ENCODE measurements around the gene HMGXB3.
A peak's percentile ranks its signal among the peaks of the same experiment; 100 is the strongest.

The HMGXB3 gene

DNA sequence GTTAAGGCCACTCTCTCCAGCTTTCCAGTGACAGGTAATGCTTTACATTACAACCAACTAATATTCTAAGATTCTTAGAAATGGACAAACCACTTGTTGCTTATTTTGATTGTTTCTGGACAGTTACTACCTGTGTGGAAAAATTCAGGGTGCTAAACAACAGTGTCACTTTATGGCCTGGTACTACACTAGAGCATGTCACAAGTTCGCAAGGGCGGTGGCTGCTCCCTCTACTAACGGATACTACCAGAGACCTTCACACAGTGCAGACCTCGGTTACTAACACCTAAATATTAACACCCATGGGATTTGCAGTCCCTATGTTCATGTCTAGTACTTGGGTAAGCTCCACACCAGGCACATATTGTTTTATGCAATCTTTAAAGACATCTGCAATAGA, 13.4 kb downstream of the HMGXB3 start:
- peaks cover 0 to 7% (median 0%) of the 10 kb centered on the region in 10 experiments; a peak in 1 of 20 replicates for H3K4me1 ChIP-seq
- no peaks in the 10 kb centered on the region for H3K27me3 ChIP-seq
- peak overlapping the region in 1 of 10 experiments; percentile 5; a peak in 1 of 20 replicates for H3K4me3 ChIP-seq
- peaks cover 28 to 37% (median 31%) of the 10 kb centered on the region in 11 experiments for H3K9me3 ChIP-seq (replicated peaks in 1 of 11)
- peaks cover 4 to 75% (median 30%) of the 10 kb centered on the region in 11 experiments; a peak in 19 of 22 replicates for H4K20me1 ChIP-seq
- TF ChIP-seq Cebpa-rat (IDR thresholded peaks at IDR 0.05) = no peak
- H3K36me3 ChIP-seq = peaks cover 98 to 100% (median 100%) of the 10 kb centered on the region in 11 experiments
- no peak overlapping the region for H3K4me2 ChIP-seq
- no peak overlapping the region for H3K27ac ChIP-seq
- H3K9ac ChIP-seq = no peak overlapping the region

- H3K27me3 ChIP-seq = no peaks in the 10 kb centered on the region
- H3K36me3 ChIP-seq = peaks cover 98 to 100% (median 100%) of the 10 kb centered on the region in 11 experiments
- TF ChIP-seq Cebpa-rat (IDR thresholded peaks at IDR 0.05) = no peak
- H4K20me1 ChIP-seq = peaks cover 4 to 74% (median 28%) of the 10 kb centered on the region in 11 experiments; a peak in 19 of 22 replicates
- H3K27ac ChIP-seq = no peak overlapping the region
- peaks cover 28 to 37% (median 31%) of the 10 kb centered on the region in 11 experiments for H3K9me3 ChIP-seq (replicated peaks in 1 of 11)
- peak overlapping the region in 2 of 10 experiments; percentile 38; a peak in 1 of 20 replicates for H3K4me3 ChIP-seq
- H3K4me2 ChIP-seq = no peak overlapping the region
- H3K9ac ChIP-seq = no peak overlapping the region
- peaks cover 0 to 7% (median 0%) of the 10 kb centered on the region in 10 experiments; a peak in 1 of 20 replicates for H3K4me1 ChIP-seq
These were observed 13.9 kb downstream of the HMGXB3 start for GRCh38 chr5:150014456-150014855.

DNA sequence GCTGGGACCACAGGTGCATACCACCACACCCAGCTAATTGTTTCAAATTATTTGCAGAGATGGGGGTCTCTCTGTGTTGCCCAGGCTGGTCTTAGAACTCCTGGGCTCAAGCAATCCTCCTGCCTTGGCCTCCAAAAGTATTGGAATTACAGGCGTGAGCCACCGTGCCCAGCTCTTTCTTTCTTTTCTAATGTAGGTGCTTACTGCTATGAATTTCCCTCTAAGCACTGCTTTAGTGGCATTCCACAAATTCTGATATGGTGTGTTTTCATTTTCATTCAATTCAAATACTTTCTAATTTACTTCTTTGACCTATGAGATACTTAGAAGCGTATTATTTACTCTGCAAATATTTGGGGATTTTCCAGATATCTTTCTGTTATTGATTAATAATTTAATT, 14.9 kb downstream of the HMGXB3 start:
- Histone ChIP-seq H3K36me3 (peaks cover 98 to 100% (median 100%) of the 10 kb centered on the region in 11 experiments), H3K9ac (no peak overlapping the region), H4K20me1 (peaks cover 4 to 70% (median 19%) of the 10 kb centered on the region in 11 experiments; a peak in 17 of 22 replicates), H3K4me1 (peaks cover 0 to 13% (median 0%) of the 10 kb centered on the region in 10 experiments; a peak in 6 of 20 replicates), H3K4me3 (peak overlapping the region in 3 of 10 experiments; percentile 6 to 38 (median 38); a peak in 4 of 20 replicates), H3K9me3 (replicated peaks in 1 of 11) (peaks cover 28 to 37% (median 31%) of the 10 kb centered on the region in 11 experiments), H3K27me3 (no peaks in the 10 kb centered on the region), H3K27ac (no peak overlapping the region), H3K4me2 (no peak overlapping the region)
- no peak for TF ChIP-seq Cebpa-rat (IDR thresholded peaks at IDR 0.05)

DNA sequence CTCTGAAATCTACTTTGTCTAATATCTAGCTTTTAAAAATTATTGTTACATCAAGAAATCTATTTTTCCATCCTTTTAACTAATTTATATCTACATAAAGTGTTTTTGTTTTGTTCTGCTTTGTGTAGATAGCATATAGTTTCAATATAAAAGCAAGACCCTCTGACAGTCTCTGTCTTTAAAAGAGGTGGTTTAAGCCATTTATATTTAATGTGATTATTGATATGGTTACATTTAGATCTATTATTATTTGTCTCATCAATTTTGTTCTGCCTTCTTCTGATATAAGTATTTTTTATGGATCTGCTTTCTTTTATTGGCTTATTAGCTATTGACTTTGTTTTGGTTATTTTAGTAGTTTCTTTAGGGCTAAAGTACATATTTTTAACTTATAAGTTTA, 16.0 kb downstream of the HMGXB3 start:
- no peak overlapping the region for H3K4me2 ChIP-seq
- no peak overlapping the region for H3K27ac ChIP-seq
- H3K36me3 ChIP-seq = peaks cover 98 to 100% (median 100%) of the 10 kb centered on the region in 11 experiments
- peaks cover under 1 to 24% (median 9%) of the 10 kb centered on the region in 10 experiments; a peak in 17 of 20 replicates for H3K4me1 ChIP-seq
- peaks cover under 1 to 71% (median 9%) of the 10 kb centered on the region in 11 experiments; a peak in 12 of 22 replicates for H4K20me1 ChIP-seq
- no peak for TF ChIP-seq Cebpa-rat (IDR thresholded peaks at IDR 0.05)
- H3K27me3 ChIP-seq = no peaks in the 10 kb centered on the region
- no peak overlapping the region for H3K9ac ChIP-seq
- peaks cover 28 to 37% (median 31%) of the 10 kb centered on the region in 11 experiments for H3K9me3 ChIP-seq (replicated peaks in 1 of 11)
- no peak overlapping the region for H3K4me3 ChIP-seq

GRCh38 chr5:150017226-150018005, 16.9 kb downstream of the HMGXB3 start:
- peaks cover 28 to 37% (median 31%) of the 10 kb centered on the region in 11 experiments for H3K9me3 ChIP-seq (replicated peaks in 1 of 11)
- H3K4me2 ChIP-seq = no peak overlapping the region
- no peak overlapping the region for H3K9ac ChIP-seq
- peaks cover 96 to 100% (median 100%) of the 10 kb centered on the region in 11 experiments for H3K36me3 ChIP-seq
- peaks cover 9 to 33% (median 18%) of the 10 kb centered on the region in 10 experiments for H3K4me1 ChIP-seq
- peaks cover 0 to 70% (median 5%) of the 10 kb centered on the region in 11 experiments; a peak in 12 of 22 replicates for H4K20me1 ChIP-seq
- TF ChIP-seq Cebpa-rat (IDR thresholded peaks at IDR 0.05) = no peak
- H3K4me3 ChIP-seq = no peak overlapping the region
- no peaks in the 10 kb centered on the region for H3K27me3 ChIP-seq
- no peak overlapping the region for H3K27ac ChIP-seq

DNA sequence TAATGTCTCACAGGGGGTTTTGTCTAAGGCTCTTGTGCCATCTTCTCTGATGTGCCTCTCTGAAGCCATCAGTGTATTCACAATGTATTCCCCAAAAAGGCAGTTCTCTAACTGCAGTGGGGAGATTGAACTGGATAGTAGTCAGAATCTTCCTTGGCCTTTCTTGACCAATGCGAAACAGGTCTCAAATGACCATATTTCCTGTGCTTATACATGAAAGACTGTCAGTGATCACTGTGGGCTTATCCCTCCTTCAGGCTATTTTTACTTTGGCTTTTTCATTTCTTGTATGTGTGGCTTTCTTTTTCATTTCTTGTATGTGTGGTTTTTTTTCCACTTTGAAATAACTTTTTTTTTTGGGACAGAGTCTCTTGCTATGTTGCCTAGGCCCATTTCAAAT, 19.7 kb downstream of the HMGXB3 start:
- Histone ChIP-seq H3K27ac (no peak overlapping the region), H4K20me1 (peaks cover 0 to 83% (median 11%) of the 10 kb centered on the region in 11 experiments; a peak in 14 of 22 replicates), H3K9me3 (replicated peaks in 1 of 11) (peaks cover 11 to 16% (median 13%) of the 10 kb centered on the region in 11 experiments), H3K4me2 (peak overlapping the region in 2 of 11 experiments; percentile 57 to 79; a peak in 1 of 22 replicates), H3K9ac (no peak overlapping the region), H3K4me1 (peaks cover 29 to 61% (median 44%) of the 10 kb centered on the region in 10 experiments), H3K36me3 (peaks cover 95 to 100% (median 100%) of the 10 kb centered on the region in 11 experiments), H3K4me3 (no peak overlapping the region), H3K27me3 (no peaks in the 10 kb centered on the region)
- no peak for TF ChIP-seq Cebpa-rat (IDR thresholded peaks at IDR 0.05)

DNA sequence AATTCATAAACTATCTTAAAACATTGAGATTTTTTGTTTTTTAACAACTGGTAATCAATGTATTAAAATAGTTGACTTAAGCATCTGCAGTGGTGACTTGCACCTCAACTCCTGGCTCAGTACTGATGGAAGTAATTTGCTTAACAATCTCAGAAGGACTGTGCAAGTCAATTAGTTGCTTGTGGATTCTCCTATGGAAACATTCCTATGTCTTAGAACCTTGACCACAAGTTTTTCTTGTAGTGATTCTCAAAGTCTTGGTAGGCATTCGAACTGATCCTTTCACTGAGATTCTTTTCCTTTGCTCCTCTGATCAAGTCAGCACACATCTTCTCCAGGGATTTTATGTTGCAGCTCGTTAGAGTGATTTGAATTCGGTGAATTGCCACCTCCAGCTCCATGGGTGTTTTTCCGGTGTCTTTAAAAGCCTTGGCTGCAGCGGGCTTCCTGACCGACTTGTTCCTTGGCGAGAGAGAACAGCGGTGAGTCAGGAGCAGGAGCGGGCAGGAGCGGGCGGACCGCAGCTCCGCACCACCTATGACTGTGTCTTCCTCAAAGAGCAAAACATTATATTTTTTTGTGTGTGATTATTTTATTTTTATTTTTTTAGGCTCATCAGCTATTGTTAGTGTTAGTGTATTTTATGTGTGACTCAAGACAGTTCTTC, 21.1 kb downstream of the HMGXB3 start:
- Histone ChIP-seq H3K36me3 (peaks cover 95 to 100% (median 100%) of the 10 kb centered on the region in 11 experiments), H3K4me2 (peak overlapping the region; percentile 21 to 79 (median 49); a peak in 20 of 22 replicates), H3K4me1 (peaks cover 29 to 61% (median 44%) of the 10 kb centered on the region in 10 experiments)

DNA sequence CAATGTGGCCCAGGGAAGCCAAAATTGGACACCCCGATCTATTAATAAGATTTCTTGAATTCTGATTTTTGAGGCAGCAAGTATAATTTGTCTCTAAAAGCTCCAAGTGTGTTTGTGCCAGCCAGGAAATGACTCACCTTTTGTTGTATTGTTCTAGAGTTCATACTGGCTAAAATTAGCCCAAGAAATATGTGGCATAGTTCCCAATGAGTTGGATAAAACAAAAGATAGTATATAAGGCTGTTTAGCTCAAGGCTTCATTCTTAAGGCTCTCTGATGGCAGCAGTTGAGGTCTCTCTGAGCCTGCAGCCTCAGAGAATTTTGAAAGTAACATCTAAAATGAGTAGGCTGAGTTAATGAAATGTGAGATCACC, 21.6 kb downstream of the HMGXB3 start:
- 0 out of 20 replicates have a peak overlapping the region, but pooled peaks of 1 of the 10 experiments have one; percentile 1 for H3K4me3 ChIP-seq

More for the DNA sequence above, 21.1 kb downstream of the HMGXB3 start:
- Histone ChIP-seq H3K9ac (peak overlapping the region in 8 of 11 experiments; percentile 6 to 47 (median 26); a peak in 13 of 22 replicates), H3K4me3 (0 out of 20 replicates have a peak overlapping the region, but pooled peaks of 1 of the 10 experiments have one; percentile 1), H3K9me3 (replicated peaks in 1 of 11) (peaks cover 0 to 3% (median 0%) of the 10 kb centered on the region in 11 experiments; a peak in 4 of 22 replicates), H3K27ac (peak overlapping the region in 9 of 11 experiments; percentile 1 to 69 (median 48); a peak in 14 of 22 replicates), H3K27me3 (no peaks in the 10 kb centered on the region), H4K20me1 (peaks cover 0 to 82% (median 12%) of the 10 kb centered on the region in 11 experiments; a peak in 14 of 22 replicates)
- no peak for TF ChIP-seq Cebpa-rat (IDR thresholded peaks at IDR 0.05)

More for the DNA sequence above, 21.6 kb downstream of the HMGXB3 start:
- H3K9ac ChIP-seq = peak overlapping the region in 9 of 11 experiments; percentile 6 to 47 (median 15); a peak in 16 of 22 replicates
- peaks cover 29 to 60% (median 44%) of the 10 kb centered on the region in 10 experiments for H3K4me1 ChIP-seq
- H4K20me1 ChIP-seq = peaks cover 0 to 78% (median 12%) of the 10 kb centered on the region in 11 experiments; a peak in 14 of 22 replicates
- peaks cover 95 to 100% (median 100%) of the 10 kb centered on the region in 11 experiments for H3K36me3 ChIP-seq
- TF ChIP-seq Cebpa-rat (IDR thresholded peaks at IDR 0.05) = no peak
- H3K9me3 ChIP-seq (replicated peaks in 1 of 11) = no peaks in the 10 kb centered on the region
- H3K4me2 ChIP-seq = peak overlapping the region; percentile 21 to 79 (median 49); a peak in 19 of 22 replicates
- no peaks in the 10 kb centered on the region for H3K27me3 ChIP-seq
- peak overlapping the region in 9 of 11 experiments; percentile 1 to 69 (median 48); a peak in 15 of 22 replicates for H3K27ac ChIP-seq

Measured in BLaER1 treated with 17β-estradiol and CSF1 and Interleukin-3, amounts not matched to agents 10 nM and 100 nM (cell line).